Measurements from ENCODE around the gene HTT. TPM values are rescaled to one million over a fixed set of nuclear protein-coding genes. Genes with fewer than 3 reads are reported as not detected.

Gene HTT
- total RNA-seq, 1 experiment from 2014 or later, result 19.6 TPM

DNA sequence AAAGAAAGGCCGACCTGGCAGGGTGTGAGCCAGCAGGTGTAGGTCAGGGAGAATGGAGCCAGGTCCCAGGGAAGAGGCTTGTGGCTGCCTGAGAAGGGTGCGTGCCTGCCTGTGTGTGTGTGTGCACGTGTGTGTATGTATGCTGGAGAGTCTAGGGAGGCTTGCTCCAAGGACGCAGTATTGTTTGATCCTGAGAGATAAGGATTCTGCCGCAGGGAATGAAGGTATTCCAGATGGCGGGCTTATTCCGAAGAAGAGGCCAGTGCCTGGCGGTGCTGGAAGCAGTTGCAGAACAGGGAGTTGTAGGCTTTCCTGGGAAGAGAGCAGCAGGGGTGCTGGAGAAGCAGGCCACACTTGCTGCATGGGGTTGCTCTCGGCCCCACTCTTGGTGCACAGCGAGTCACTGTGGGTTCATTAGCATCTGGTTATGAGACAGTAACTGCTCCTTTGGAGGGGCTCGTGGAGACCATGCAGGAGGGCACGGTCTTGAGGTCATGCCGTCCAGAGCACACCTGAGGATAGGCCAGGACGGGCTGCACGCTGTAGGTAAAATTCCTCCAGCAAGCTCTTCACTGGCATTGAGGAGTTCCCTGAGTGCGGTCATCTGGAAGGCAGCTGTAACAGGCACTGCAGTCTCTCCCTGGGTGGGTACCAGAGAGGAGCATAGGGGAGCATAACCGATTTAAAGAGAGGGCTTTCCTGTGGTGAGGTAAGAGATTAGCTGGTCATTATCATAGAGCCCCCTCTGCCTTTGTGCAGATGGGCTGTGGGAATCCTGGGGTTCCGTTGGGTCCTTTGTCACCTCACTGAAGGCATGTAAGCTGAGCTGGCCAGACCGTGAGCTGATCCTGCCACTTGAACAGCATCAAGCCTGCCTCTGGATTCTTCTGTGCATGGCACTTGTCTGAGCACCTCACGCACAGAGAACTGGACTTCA is 144.6 kb downstream of the HTT start:
- DNase-seq (ENCODE audit: low read depth), result no peak

- DNase-seq (ENCODE audit: low read depth), result no peak
These were observed 145.4 kb downstream of the HTT start for GRCh38 chr4:3219761-3220475.

DNA sequence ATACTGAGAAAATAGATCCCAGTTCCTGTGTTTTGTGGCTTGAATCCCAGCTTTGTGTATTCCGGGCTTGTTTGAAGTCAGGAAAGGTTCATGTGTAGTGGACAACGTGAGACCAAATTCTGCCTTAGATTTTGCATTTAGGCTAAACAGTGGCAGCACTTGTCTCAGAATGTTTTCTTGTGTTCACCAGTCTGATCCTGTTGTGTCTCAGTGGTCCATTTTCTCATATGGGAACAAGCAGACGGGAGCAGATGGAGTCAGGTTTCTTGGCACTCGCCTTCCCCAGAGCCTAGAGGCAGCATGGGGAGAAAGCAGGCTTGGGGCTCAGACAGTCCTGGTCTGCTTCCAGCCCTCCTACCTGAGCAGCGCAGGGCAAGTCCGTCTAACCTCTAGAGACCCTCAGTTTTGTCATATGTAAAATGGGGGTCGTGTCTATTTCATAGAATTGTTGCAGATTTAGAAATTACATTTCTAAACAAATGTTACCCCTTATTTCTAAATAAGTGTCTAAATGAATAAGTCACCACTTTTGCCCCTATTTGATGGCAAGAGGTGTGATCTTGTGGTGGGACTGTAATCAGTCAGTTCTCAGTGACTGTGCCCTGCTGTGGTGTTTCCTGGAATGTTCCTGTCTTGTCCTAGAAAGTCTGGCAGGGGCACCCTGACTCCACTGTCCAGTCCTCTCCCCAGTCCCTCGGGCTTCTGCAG is 146.1 kb downstream of the HTT start:
- DNase-seq (ENCODE audit: low read depth), result no peak

GRCh38 chr4:3221184-3221494 is 146.7 kb downstream of the HTT start:
- no peak for DNase-seq (ENCODE audit: low read depth)

GRCh38 chr4:3221996-3222395 is 147.5 kb downstream of the HTT start:
- DNase-seq (ENCODE audit: low read depth), result no peak

GRCh38 chr4:3223346-3223745 is 148.9 kb downstream of the HTT start:
- no peak for DNase-seq (ENCODE audit: low read depth)

DNA sequence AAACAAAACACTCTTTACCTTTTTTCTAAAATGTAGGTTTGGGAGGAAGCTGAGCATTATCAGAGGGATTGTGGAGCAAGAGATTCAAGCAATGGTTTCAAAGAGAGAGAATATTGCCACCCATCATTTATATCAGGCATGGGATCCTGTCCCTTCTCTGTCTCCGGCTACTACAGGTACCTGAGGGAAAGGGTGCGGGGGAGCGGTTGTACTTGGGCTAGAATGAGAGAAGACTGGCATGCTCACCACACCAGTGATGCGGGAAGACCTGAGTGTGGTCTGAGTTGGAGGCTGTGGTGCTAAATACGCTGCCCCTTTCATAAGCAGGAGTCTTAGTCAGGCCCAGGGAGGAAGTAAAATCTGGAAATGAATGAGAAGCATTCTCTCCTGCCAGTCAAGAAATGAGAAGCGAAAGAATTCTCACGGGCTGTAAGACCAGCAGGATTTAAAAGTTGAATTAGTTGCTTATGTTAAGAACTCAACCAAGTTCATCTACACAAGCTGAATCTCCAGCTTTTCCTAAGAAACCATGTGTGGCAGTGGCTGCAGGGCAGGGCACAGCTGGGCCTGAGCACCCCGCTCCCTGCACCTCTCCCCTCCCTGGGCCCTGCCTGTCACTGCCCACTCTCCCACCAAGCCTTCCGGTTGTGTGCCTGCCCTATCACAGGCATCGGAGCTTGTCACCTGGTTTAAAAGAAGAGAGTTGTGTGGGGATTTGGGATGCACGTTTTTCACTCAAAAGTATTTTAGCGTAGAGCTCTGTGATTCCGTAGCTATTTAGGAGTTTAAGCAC is 149.7 kb downstream of the HTT start:
- no peak for DNase-seq (ENCODE audit: low read depth)

GRCh38 chr4:3225071-3225850 is 150.8 kb downstream of the HTT start:
- DNase-seq (ENCODE audit: low read depth), result no peak

GRCh38 chr4:3225936-3226335 is 151.5 kb downstream of the HTT start:
- no peak for DNase-seq (ENCODE audit: low read depth)

DNA sequence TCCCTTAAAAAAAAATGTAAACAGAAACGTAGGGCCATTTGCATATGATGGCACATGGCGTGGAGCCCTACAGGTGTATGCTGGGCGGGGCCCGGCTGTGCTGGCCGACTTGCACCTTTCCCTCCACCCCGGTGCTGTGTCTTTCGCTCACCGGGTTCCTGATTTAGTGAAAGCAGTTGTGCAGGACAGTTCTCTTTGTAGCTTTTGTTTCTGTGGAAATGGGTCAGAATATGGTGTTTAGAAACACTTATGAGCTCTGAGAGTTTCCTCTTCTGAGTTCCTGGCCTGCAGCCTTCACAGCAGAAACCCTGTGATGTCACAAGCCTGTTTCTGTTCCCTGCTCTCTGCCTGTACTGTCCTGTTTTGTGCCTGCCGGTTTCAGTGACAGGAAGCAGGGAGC is 152.0 kb downstream of the HTT start:
- DNase-seq (ENCODE audit: low read depth), result no peak

GRCh38 chr4:3226944-3227343 is 152.5 kb downstream of the HTT start:
- no peak for DNase-seq (ENCODE audit: low read depth)

DNA sequence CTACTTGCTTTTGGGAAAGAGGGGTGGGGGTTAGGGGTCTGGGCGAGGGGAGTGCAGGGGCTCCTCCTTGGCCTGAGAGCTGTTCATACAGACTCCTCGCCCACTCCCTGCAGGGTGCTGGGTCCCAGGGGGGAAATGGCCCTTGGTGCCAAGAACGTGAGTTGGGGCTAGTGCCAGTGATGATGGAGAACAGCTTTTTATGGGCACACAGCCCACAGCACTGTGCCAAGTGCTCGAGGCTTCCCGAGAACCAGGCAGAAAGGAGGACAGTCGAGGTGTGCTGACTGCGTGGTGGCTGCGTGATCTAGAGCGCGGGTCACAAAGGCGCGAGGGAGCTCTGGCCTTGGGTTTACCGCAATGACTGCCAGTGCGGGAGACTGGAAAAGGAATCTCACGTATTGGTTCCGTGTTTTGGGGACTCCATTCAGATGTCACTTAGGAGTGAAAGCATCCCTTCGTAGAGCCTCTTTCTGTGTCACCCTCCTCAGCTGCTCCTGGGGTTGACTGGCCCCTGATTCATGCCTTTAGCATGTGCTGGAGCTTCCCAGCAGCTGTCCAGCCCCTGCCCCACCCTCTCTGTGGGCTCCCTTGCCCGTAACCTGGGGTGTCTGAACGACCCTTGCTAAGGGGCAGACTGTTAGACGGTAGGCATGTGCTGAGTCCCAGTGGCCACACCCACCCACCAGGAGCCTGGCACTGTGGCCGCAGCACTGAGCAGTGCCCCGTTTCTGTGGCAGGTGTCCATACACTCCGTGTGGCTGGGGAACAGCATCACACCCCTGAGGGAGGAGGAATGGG is 153.6 kb downstream of the HTT start:
- DNase-seq (ENCODE audit: low read depth), result no peak

DNA sequence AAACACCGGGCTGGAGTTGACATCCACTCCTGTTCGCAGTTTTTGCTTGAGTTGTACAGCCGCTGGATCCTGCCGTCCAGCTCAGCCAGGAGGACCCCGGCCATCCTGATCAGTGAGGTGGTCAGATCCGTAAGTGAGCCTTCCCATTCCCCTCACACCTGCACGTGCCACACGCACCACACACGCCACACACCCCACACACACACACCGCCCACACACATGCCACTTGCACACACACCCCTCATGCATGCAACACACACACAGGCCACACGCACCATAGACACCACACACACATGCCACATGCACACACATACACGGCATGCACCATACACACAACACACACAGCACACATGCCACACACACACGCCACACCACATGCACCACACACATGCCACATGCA is 154.4 kb downstream of the HTT start:
- DNase-seq (ENCODE audit: low read depth), result no peak

DNA sequence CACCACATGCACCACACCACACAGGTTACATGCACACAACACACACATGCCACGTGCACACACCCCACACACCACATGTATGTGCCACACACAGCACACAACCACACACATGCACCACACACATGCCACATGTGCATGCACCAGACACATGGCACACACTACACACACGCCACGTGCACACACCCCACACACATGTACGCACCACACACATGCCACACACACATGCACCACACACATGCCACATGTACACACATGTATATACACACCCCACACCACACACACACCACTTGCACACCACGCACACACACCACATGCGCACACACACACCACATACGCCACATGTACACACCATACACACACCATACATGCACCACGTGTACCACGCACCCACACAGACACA is 154.8 kb downstream of the HTT start:
- DNase-seq (ENCODE audit: low read depth), result no peak

DNA sequence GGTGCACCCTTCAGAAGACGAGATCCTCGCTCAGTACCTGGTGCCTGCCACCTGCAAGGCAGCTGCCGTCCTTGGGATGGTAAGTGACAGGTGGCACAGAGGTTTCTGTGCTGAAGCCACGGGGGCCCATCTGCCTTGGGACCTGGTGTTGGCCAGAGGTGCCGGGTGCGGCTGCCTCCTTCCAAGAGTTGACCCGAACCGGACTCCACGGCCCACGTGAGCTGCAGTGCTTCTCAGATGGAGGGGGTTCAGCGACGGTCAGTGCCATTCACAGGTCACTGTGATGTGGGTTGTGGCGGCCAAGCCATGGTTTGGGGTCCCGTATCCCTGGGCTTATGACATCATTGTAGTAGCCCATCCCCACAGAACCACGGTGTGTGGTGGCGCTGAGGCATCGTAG is 155.5 kb downstream of the HTT start:
- no peak for DNase-seq (ENCODE audit: low read depth)

DNA sequence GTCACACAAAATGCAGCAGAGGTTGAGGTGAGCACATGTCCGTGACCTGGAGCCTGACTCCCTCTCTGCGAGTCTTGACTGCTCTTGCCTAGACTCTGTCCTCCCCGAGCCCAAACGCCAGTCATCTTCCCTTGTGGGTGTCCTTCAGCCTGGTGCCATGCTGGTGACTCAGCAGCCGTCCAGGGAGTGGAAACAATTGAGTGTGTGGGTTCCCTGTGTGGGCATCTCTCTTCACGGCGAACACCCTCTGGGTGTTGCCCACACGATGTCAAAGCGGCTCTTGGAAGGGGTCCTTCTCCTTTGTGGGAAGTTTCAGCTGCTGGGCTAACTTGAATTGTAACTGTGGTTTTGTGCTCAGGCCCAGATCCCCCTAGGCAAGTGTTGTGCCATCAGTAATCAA is 157.0 kb downstream of the HTT start:
- DNase-seq (ENCODE audit: low read depth), result peak; percentile 13

DNA sequence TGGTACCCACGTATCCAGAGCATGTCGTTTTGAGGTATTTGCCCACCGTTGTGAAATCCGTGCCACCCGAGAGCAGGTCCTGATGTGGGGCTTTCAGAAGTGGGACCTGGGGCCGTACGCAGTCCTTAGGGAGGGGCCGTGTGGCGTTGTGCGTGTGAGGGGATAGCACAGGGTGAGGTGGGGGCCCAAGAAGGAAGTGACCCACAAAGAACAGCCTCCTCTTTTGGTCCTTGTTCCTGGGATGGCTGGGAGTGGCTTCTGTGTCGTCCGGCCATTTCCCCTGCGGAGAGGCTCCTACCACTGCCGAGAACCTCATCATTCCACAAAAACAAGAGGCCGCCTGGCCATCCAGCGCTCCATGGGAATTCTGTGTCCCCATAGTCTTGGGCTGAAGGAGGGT is 157.5 kb downstream of the HTT start:
- no peak for DNase-seq (ENCODE audit: low read depth)

GRCh38 chr4:3232871-3233271 is 158.4 kb downstream of the HTT start:
- no peak for DNase-seq (ENCODE audit: low read depth)

- no peak for DNase-seq (ENCODE audit: low read depth)
These were observed 159.1 kb downstream of the HTT start for GRCh38 chr4:3233391-3234071.
